HG02588 (cell line): Measurements from ENCODE around the gene SKI.
A peak's percentile ranks its signal among the peaks of the same experiment; 100 is the strongest.

Experiments used
- ATAC-seq: cut with Tn5 transposase; IDR thresholded peaks from one replicate; pipeline ENCODE4 v1.9.1; 2021; ENCODE audit warnings: mild to moderate bottlenecking, moderate library complexity; ENCODE audit not compliant: unreplicated experiment

The SKI gene

DNA sequence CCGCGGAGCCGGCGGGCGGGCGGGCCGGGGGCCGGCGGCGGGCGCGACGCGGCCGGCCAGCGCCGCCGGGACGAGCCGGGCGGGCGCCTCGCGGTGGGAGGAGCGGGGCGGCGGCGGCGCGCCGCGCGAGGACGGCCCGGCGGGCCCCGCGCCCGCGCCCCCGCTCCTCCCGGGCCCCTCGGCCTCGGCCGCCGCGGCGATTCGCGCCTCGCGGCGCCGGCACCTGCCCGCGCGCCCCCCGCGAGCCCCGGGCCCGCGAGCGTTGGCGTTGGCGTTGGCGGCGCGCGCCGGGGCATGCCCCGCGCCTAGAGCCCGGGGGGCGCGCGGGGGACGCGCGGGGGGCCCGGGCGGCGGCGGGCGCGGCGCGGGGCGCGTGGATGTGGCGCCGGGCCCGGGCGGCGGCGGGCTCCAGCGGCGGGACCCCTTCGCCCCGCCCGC is at the start of gene SKI:
SKI (plus strand) TSS at position 163 of the 438 bp plus-strand sequence. CDS start 448 bp downstream, outside the sequence.
- no peak for ATAC-seq

DNA sequence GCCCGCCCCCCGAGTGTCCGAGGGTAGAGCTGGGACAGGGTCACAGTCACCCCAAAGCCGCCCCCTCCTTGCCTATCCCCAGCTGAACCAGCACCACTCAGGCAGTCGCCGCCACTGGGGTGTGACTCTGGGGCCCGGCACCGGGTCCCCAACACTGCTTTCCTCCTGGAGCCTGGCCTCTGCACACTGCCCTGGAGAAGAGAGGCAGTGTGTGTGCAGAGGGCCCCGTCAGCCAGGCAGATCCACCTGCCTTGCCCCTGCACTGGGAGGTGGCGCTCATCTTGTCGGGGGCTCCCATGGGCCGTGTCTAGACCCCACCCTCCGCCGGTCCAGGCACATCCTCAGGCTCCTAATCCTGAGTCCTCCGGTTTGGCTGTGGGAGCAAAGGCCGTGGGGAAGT is 49.2 kb upstream of the SKI start:
- no peak for ATAC-seq

- ATAC-seq = no peak
Measured at GRCh38 chr1:2179283-2180013, 48.7 kb upstream of the SKI start.

DNA sequence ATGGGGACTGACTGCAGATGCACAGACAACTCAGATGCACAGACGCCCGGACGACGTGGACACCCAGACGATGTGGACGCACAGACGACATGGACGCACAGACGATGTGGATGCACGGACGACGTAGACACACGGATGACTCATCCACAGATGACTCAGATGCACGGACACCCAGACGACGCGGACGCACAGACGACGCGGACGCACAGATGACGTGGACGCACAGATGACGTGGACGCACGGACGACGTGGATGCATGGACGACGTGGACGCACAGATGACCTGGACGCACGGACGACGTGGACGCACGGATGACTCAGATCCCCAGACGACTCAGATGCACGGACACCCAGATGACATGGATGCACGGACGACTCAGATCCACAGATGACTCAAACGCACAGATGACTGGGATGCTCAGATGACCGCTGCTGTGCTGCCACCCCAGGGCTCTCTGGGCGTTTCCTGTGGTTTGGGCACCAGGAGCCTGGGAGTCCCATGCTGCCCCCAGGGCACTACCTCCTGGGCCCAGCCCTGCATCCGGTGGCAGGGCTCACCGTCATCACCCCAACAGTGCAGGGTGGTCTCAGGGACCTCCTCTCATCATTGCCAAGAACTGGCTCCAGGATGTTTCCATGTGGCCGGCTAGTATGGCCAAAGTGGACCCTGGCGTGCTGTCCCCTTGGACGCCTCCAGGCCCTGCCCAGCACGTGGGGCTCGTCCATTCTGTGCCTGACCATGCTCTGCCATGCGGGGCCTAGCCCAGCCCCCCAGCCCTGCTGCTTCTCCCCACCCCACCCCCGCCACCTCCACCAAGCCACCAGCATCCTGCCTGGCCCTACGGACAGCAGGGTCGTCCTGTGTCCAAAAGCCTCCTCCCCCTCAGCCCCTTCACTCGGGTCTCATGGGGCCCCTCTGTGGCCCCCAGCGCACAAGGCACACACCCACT is 47.5 kb upstream of the SKI start:
- ATAC-seq = no peak

GRCh38 chr1:2181271-2181670 is 46.8 kb upstream of the SKI start:
- no peak for ATAC-seq

GRCh38 chr1:2181752-2182151 is 46.4 kb upstream of the SKI start:
- ATAC-seq = no peak

DNA sequence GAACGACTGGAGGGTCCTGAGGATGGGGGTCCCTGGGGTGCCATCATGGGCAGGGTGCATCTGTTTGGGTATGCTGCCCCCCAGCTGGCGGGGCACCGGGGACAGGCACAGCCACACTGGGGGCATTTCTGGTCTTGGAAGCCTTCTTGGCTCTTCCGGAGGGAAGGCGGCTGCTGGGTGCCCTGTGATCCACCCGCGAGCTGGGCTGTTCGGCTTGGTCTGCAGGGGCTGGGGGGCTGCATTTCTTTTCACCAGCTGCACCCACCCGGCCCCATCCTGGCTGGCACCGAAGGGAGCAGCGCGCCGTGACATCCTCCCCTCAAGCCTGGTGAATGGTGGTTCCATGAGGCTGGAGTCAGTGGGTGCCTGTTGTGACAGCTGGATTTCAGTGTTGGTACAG is 45.7 kb upstream of the SKI start:
- ATAC-seq = no peak

- no peak for ATAC-seq
Measured at GRCh38 chr1:2183937-2184334, 44.2 kb upstream of the SKI start.

DNA sequence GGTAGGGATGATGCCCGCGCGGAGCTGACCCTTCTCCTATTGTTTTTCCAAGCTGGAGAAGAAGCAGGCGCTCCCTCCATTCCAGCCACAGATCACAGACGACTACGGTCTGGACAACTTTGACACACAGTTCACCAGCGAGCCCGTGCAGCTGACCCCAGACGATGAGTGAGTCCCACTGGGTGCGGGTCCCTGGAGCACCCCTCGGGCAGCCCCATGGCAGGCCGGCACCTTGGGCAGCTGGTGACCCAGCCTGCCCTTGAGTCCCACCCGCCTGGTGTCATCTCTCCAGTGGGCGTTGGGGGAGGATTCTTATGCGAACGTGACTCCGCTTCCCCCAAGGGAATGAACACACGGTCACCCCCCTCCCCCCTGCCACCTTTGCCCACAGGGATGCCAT is 43.6 kb upstream of the SKI start:
- ATAC-seq = no peak

- no peak for ATAC-seq
Measured at GRCh38 chr1:2184934-2185333, 43.2 kb upstream of the SKI start.

DNA sequence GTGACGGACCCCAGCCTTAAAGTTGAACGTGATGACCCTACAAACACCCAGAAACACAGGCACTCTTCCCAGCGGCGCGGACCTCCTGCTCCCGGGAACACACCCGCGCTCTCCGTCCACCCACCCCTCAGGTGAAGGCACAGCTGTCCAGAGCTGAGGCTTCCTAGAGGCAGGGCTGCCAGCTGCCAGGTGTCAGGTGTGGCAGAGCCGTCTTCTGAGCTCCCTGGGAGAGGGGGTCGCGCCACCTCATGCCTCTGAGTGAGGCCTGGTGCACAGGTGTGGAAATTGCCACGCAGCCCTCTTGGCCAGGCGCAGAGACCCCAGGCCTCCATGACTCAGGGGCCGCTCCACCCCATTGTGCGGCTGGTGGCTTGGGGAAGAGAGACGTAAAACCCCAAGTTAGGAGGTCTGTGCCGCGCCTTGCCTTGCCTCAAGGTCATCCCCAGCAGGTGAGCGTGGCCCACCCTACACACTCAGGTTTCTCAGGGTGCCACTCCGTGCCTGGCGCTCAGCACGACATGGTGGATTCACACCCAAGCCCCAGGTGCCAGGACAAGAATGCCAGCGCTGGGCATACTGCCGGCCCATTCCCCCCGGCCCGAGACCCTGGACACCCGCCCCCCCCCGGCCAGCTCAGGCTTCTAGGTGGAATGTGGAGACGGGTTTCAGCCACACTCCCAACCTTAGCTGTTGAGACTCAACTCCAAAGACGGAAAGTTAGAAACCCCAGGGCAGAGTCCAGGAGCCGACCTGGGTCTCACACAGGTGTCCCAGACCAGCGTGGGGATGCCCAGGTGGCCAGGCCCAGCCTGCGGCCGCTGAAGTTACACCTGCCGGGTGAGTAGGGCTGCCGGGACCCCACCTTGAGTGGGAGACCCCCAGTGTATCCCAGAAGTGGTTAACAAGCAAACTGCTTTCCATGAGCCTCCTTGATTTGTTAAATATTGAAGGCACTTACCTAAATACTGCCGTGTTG is 42.0 kb upstream of the SKI start:
- ATAC-seq = no peak

DNA sequence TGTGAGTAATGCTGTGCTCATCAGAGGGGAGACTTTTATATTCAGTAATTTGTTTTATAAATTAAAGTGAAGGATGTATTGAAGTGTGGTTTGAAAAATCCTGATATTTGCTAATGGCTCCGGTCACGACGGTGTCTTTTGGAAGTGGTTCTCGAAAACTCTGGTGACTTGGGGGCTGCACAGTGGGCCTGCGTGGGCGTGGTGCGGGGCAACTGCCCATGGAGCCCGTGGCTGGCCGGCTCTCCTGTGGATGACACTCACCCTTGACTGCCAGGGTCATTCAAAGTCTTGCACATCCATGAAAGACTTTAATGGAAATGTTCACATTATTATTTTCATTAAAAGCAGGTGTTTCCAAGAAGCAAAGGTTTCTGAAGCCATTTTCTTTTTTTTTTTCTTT is 41.2 kb upstream of the SKI start:
- ATAC-seq = no peak

- no peak for ATAC-seq
Measured at GRCh38 chr1:2187619-2188018, 40.5 kb upstream of the SKI start.

- ATAC-seq = no peak
Measured at GRCh38 chr1:2188336-2188735, 39.8 kb upstream of the SKI start.

DNA sequence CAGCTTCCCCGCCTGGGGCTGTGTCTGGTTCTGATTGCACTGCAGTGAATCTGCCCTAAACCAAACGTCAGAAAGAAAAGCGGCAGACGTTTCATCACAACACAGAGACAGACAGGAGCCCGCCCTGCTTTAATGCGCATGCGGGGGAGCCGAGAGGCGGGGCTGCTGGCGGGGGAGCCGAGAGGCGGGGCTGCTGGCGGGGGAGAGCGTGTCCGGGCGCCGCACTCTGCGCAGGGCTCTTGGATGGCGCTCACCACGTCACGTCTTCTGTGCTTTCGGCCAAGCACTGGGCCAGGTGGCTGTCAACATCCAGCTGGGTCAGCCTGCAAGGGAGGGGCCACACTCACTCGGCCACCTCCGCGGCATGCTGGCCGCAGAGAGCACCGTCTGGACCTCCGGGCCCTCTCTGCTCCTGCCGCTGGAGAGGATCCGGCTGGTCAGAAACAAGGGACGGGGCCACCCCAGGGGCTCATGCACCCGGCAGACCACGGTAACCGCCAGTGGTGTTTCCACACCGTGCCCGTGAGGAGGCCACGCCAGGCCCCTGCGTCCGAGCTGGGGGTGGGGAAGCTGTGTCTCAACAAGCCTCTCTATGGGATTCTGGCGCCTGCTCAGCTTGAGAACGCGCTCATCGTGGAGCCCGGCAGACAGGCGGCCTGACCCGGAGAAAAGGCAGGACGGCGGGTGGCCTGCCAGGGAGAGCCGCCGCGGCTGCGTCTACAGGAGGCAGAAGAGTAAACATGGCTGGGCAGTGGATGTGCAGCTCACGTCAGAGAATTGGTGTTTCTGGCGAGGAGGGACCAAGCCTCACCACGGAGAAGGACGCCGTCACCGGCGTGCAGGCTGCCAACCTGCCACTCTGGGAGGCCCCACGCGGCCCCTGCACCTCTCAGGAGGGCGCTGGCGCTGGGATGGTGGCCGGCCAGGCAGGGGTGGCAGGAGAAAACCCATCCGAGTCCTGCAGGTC is 38.4 kb upstream of the SKI start:
- peak; percentile 66 for ATAC-seq

GRCh38 chr1:2190491-2190976 is 37.6 kb upstream of the SKI start:
- ATAC-seq = no peak

- ATAC-seq = no peak
Measured at GRCh38 chr1:2192031-2192995, 35.8 kb upstream of the SKI start.

DNA sequence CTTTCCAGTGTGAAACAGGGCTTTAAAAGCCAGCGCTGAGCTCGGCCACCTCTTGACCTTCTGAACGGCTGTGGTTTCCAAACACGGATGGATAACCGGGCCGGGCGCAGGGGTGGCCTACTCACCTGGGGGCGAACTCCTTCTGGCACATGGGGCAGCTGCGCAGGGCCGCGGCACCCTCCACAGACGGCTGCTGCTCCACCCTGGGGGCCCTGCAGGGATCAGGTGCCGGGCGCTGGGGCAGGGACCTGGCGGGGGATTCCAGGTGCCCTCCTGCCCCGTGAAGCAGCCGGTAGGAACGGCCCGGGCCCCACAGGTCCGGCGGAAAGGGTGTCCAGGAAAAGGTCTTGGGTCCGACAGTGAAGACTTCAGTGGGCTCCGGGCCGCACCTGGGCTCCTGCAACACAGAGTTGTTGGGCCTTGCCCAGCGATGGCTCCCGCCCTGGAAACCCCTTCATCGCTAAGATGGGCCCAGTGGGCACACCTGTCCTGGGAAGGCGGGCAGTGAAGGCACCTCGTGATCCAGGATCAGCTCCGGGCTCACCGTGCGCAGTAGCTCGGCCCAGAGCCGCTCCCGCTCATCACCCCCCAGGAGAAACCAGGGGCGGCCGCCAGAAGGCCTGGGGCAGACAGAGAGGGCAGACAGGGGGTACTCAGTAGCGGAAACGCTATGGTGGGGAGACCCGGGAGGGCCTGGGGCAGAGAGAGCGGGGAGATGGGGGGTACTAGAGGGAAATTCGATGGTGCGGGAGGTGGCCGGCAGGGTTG is 34.4 kb upstream of the SKI start:
- no peak for ATAC-seq
